SH-SY5Y (cell line): ENCODE data around the gene DLG1.

Experiments used
- GATA2 ChIP-seq: IDR thresholded peaks from 2 replicates; pipeline ENCODE4 v1.6.1; 2011; ENCODE audit warnings: mild to moderate bottlenecking, low read depth, low read length
- GATA3 ChIP-seq: IDR thresholded peaks from 2 replicates; pipeline ENCODE4 v1.6.1; 2011; ENCODE audit warnings: low read depth, mild to moderate bottlenecking, low read length, moderate library complexity

The DLG1 gene

GRCh38 chr3:197021729-197022404 is 276.5 kb downstream of the DLG1 start:
- TF ChIP-seq GATA2: no peak
- TF ChIP-seq GATA3: no peak

GRCh38 chr3:197021231-197021630 is 277.2 kb downstream of the DLG1 start:
- TF ChIP-seq GATA2: no peak
- no peak for TF ChIP-seq GATA3

- TF ChIP-seq GATA3: no peak
- no peak for TF ChIP-seq GATA2
Measured at GRCh38 chr3:197019535-197019934, 278.9 kb downstream of the DLG1 start.

GRCh38 chr3:197019021-197019420 is 279.4 kb downstream of the DLG1 start:
- TF ChIP-seq GATA3: no peak

- no peak for TF ChIP-seq GATA2
- TF ChIP-seq GATA3: no peak
Measured at GRCh38 chr3:197017003-197017402, 281.4 kb downstream of the DLG1 start.

GRCh38 chr3:197015790-197016736 is 282.3 kb downstream of the DLG1 start:
- TF ChIP-seq GATA2 (no peak), GATA3 (no peak)

- TF ChIP-seq GATA2 (no peak), GATA3 (no peak)
Measured at GRCh38 chr3:197014942-197015575, 283.4 kb downstream of the DLG1 start.

GRCh38 chr3:197014024-197014423 is 284.4 kb downstream of the DLG1 start:
- TF ChIP-seq GATA2 (no peak), GATA3 (no peak)

GRCh38 chr3:197012540-197012883 is 285.9 kb downstream of the DLG1 start:
- TF ChIP-seq GATA2: no peak
- no peak for TF ChIP-seq GATA3

GRCh38 chr3:197011780-197012539 is 286.5 kb downstream of the DLG1 start:
- TF ChIP-seq GATA3: no peak
- no peak for TF ChIP-seq GATA2

- TF ChIP-seq GATA2: no peak
- no peak for TF ChIP-seq GATA3
Measured at GRCh38 chr3:197010556-197011351, 287.7 kb downstream of the DLG1 start.

- TF ChIP-seq GATA3 (no peak), GATA2 (no peak)
Measured at GRCh38 chr3:197009532-197010019, 288.8 kb downstream of the DLG1 start.
